GM21447 (cell line): Measurements from ENCODE around the gene DUSP7.

Experiments
- ATAC-seq: cut with Tn5 transposase; IDR thresholded peaks from one replicate; pipeline ENCODE4 v1.9.1; 2021; ENCODE audit not compliant: unreplicated experiment

DUSP7 gene

GRCh38 chr3:52056521-52056967 is at the start of gene DUSP7:
Gene DUSP7, minus strand, starts transcription at chr3:52056571. Its CDS starts 205 bp downstream, at chr3:52056366.
- peak; percentile 25 for ATAC-seq

GRCh38 chr3:52104684-52105640 is 48.6 kb upstream of the DUSP7 start:
- no peak for ATAC-seq

GRCh38 chr3:52102934-52103333 is 46.6 kb upstream of the DUSP7 start:
- no peak for ATAC-seq

GRCh38 chr3:52099001-52099401 is 42.6 kb upstream of the DUSP7 start:
- no peak for ATAC-seq

GRCh38 chr3:52097851-52098507 is 41.6 kb upstream of the DUSP7 start:
- ATAC-seq = no peak

- ATAC-seq = no peak
Measured at GRCh38 chr3:52095990-52096775, 39.8 kb upstream of the DUSP7 start.

- no peak for ATAC-seq
Measured at GRCh38 chr3:52094571-52095485, 38.5 kb upstream of the DUSP7 start.

- ATAC-seq = no peak
Measured at GRCh38 chr3:52093756-52094545, 37.6 kb upstream of the DUSP7 start.

- no peak for ATAC-seq
Measured at GRCh38 chr3:52092891-52093290, 36.5 kb upstream of the DUSP7 start.

- no peak for ATAC-seq
Measured at GRCh38 chr3:52092271-52092660, 35.9 kb upstream of the DUSP7 start.

GRCh38 chr3:52091586-52092270 is 35.4 kb upstream of the DUSP7 start:
- ATAC-seq = no peak

- no peak for ATAC-seq
Measured at GRCh38 chr3:52090933-52091468, 34.6 kb upstream of the DUSP7 start.

- ATAC-seq = no peak
Measured at GRCh38 chr3:52090131-52090932, 34.0 kb upstream of the DUSP7 start.

- no peak for ATAC-seq
Measured at GRCh38 chr3:52089691-52090090, 33.3 kb upstream of the DUSP7 start.

GRCh38 chr3:52088445-52089367 is 32.3 kb upstream of the DUSP7 start:
- no peak for ATAC-seq

GRCh38 chr3:52087731-52088130 is 31.4 kb upstream of the DUSP7 start:
- no peak for ATAC-seq
